Neural cell (in vitro differentiated cells): Measurements from ENCODE around the gene PDIA2.

Experiments used
- CTCF ChIP-seq: fragments of 450-650 bp; IDR thresholded peaks from 2 replicates; pipeline ENCODE4 v1.5.1; 2014; ENCODE audit warnings: antibody characterized with exemption, mild to moderate bottlenecking, moderate library complexity; ENCODE audit not compliant: poor library complexity, severe bottlenecking
- EZH2 ChIP-seq: fragments of 200-600, 300-800 bp; shearing (Covaris generic), sonication (generic); IDR thresholded peaks from 2 replicates; pipeline ENCODE4 v1.6.1; 2014; ENCODE audit warnings: antibody characterized with exemption, low read length, borderline replicate concordance, mild to moderate bottlenecking; ENCODE audit not compliant: insufficient read depth, poor library complexity, severe bottlenecking
- POLR2AphosphoS5 ChIP-seq: IDR thresholded peaks from 2 replicates; pipeline ENCODE4 v1.6.1; 2012

- TF ChIP-seq CTCF (no peak), EZH2 (no peak), POLR2AphosphoS5 (no peak)
Observed at GRCh38 chr16:243348-243747, 39.6 kb upstream of the PDIA2 start.
